HEK293T (cell line): ENCODE data around the gene CACNA1E.

Source experiments
- CTCF ChIA-PET: fragments of 350-600 bp; formaldehyde crosslinking; extraction: SDS; loops from one replicate; lab custom pipeline; 2021; ENCODE audit warnings: antibody characterized with exemption, inconsistent platforms; lab: Yijun Ruan, JAX
- POLR2A ChIA-PET: fragments of 350-600 bp; formaldehyde crosslinking; extraction: SDS; loops from one replicate; lab custom pipeline; 2020; ENCODE audit warnings: antibody characterized with exemption, inconsistent platforms; lab: Yijun Ruan, JAX
- DNase-seq: peaks from one replicate; pipeline ENCODE4 v3.0.0; 2012; ENCODE audit warnings: mixed read lengths; ENCODE audit errors: extremely low spot score
- ARNT ChIP-seq: fragments of 450-650 bp; IDR thresholded peaks from 2 replicates; pipeline ENCODE4 v1.6.1; 2017; ENCODE audit warnings: mild to moderate bottlenecking
- BHLHE40 ChIP-seq: fragments of 450-650 bp; IDR thresholded peaks from 2 replicates; pipeline ENCODE4 v1.6.1; 2016; ENCODE audit warnings: mild to moderate bottlenecking, moderate library complexity, borderline replicate concordance
- CTBP1 ChIP-seq: fragments of 450-650 bp; IDR thresholded peaks from 2 replicates; pipeline ENCODE4 v1.6.1; 2016; ENCODE audit warnings: borderline replicate concordance
- ELF4 ChIP-seq: fragments of 450-650 bp; IDR thresholded peaks from 2 replicates; pipeline ENCODE4 v1.6.1; 2017; ENCODE audit warnings: antibody characterized with exemption
- FOXA1 ChIP-seq: fragments of 450-650 bp; IDR thresholded peaks from 2 replicates; pipeline ENCODE4 v1.6.1; 2016; ENCODE audit warnings: mild to moderate bottlenecking
- FOXK2 ChIP-seq: fragments of 450-650 bp; IDR thresholded peaks from 2 replicates; pipeline ENCODE4 v1.6.1; 2016; ENCODE audit warnings: mild to moderate bottlenecking
- FOXM1 ChIP-seq: fragments of 450-650 bp; IDR thresholded peaks from 2 replicates; pipeline ENCODE4 v1.6.1; 2017; ENCODE audit warnings: mild to moderate bottlenecking, borderline replicate concordance
- HDGF ChIP-seq: fragments of 450-650 bp; IDR thresholded peaks from 2 replicates; pipeline ENCODE4 v1.6.1; 2017; ENCODE audit warnings: antibody characterized with exemption, borderline replicate concordance
- L3MBTL2 ChIP-seq: fragments of 450-650 bp; conservative IDR thresholded peaks from 2 replicates; pipeline ENCODE4 v1.6.1; 2016; ENCODE audit warnings: mild to moderate bottlenecking
- LEF1 ChIP-seq: fragments of 450-650 bp; IDR thresholded peaks from 2 replicates; pipeline ENCODE4 v1.6.1; 2017; ENCODE audit warnings: mild to moderate bottlenecking, borderline replicate concordance
- NFRKB ChIP-seq: fragments of 450-650 bp; IDR thresholded peaks from 2 replicates; pipeline ENCODE4 v1.6.1; 2016; ENCODE audit warnings: mild to moderate bottlenecking, moderate library complexity
- SP1 ChIP-seq: fragments of 450-650 bp; IDR thresholded peaks from 2 replicates; pipeline ENCODE4 v1.6.1; 2017
- SUZ12 ChIP-seq: fragments of 450-650 bp; IDR thresholded peaks from 2 replicates; pipeline ENCODE4 v1.6.1; 2016; ENCODE audit warnings: mild to moderate bottlenecking
- TARDBP ChIP-seq: fragments of 450-650 bp; IDR thresholded peaks from 2 replicates; pipeline ENCODE4 v1.6.1; 2016
- ZNF384 ChIP-seq: fragments of 450-650 bp; IDR thresholded peaks from 2 replicates; pipeline ENCODE4 v1.6.1; 2016
- TF ChIP-seq, protein P1 (sequence below): fragments of 450-650 bp; IDR thresholded peaks from 2 replicates; pipeline ENCODE4 v1.6.1; 2016

The CACNA1E gene

DNA sequence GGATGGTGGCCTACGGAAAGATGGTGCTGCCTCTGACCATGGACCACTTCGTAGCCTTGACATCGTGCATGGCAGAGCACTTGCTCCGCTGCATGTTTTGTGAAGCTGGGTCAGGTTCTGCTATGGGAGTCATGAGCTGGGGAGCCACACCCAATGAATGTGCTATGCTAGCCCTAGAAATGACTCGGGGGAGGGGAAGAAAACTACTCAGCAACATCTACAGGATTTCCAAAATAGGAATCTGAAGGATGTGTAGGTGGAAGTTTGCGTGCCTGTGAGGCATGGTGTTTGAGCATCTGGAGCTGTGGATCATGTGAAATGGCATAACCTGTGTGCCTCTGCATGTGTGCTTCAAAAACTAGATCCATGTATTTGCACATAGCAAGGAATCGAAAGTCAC lies 247.3 kb downstream of the CACNA1E start:
- DNase-seq = no peak
- ChIA-PET CTCF (no interaction called here), POLR2A (no interaction called here)
- TF ChIP-seq, protein P1, sequence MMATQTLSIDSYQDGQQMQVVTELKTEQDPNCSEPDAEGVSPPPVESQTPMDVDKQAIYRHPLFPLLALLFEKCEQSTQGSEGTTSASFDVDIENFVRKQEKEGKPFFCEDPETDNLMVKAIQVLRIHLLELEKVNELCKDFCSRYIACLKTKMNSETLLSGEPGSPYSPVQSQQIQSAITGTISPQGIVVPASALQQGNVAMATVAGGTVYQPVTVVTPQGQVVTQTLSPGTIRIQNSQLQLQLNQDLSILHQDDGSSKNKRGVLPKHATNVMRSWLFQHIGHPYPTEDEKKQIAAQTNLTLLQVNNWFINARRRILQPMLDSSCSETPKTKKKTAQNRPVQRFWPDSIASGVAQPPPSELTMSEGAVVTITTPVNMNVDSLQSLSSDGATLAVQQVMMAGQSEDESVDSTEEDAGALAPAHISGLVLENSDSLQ = no peak
- TF ChIP-seq ZNF384 (no peak), NFRKB (no peak), ARNT (no peak), L3MBTL2 (no peak), FOXM1 (no peak), TARDBP (no peak), HDGF (no peak), LEF1 (no peak), ELF4 (no peak)

DNA sequence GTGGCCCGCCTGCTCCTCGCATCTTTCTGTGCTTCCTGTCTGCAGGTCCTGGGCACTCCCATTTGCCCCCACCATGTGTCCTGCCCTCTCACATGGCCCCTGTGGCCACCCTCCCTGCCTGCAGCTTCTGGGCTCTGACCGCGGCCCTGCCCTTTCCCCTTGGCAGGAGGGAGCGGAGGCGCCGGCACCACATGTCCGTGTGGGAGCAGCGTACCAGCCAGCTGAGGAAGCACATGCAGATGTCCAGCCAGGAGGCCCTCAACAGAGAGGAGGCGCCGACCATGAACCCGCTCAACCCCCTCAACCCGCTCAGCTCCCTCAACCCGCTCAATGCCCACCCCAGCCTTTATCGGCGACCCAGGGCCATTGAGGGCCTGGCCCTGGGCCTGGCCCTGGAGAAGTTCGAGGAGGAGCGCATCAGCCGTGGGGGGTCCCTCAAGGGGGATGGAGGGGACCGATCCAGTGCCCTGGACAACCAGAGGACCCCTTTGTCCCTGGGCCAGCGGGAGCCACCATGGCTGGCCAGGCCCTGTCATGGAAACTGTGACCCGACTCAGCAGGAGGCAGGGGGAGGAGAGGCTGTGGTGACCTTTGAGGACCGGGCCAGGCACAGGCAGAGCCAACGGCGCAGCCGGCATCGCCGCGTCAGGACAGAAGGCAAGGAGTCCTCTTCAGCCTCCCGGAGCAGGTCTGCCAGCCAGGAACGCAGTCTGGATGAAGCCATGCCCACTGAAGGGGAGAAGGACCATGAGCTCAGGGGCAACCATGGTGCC lies 249.1 kb downstream of the CACNA1E start:
- no peak for DNase-seq
- TF ChIP-seq L3MBTL2 = no peak
- CTCF ChIA-PET = no interaction called here
- POLR2A ChIA-PET = no interaction called here

DNA sequence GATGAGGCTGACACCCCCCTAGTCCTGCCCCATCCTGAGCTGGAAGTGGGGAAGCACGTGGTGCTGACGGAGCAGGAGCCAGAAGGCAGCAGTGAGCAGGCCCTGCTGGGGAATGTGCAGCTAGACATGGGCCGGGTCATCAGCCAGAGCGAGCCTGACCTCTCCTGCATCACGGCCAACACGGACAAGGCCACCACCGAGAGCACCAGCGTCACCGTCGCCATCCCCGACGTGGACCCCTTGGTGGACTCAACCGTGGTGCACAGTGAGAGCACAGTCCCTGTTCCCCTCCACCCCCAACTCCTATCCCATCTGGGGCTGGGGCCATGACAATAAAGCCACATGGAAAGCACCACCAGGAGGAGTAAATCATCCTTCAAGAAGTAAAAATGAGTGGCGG lies 250.2 kb downstream of the CACNA1E start:
- TF ChIP-seq SUZ12 (no peak), HDGF (no peak), ARNT (no peak), CTBP1 (no peak), NFRKB (no peak), BHLHE40 (no peak), FOXM1 (no peak), ZNF384 (no peak), FOXA1 (no peak), SP1 (no peak), FOXK2 (no peak)
- no peak for DNase-seq
- CTCF ChIA-PET = no interaction called here
- POLR2A ChIA-PET = no interaction called here

DNA sequence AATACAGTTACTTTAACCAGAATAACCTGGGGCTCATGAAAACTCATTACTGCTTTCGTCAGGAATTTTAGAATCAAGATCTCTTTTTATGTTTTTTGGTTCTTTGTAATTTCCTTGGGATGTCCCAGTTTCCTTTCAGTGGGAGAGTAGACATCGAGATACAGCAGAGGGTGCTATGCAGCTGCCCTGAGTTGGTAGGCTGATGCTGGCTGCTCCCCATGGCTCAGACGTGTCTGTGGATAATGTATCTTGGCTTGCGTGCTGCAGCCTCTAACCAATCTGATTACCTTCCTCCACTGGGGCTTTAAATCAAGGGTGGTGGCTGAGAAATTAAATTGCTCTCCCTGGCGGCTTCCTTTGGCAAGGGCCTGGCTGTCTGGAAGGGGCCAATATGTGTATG lies 253.7 kb downstream of the CACNA1E start:
- POLR2A ChIA-PET = no interaction called here
- TF ChIP-seq LEF1 (no peak), SP1 (no peak)
- no peak for DNase-seq
- CTCF ChIA-PET = no interaction called here

DNA sequence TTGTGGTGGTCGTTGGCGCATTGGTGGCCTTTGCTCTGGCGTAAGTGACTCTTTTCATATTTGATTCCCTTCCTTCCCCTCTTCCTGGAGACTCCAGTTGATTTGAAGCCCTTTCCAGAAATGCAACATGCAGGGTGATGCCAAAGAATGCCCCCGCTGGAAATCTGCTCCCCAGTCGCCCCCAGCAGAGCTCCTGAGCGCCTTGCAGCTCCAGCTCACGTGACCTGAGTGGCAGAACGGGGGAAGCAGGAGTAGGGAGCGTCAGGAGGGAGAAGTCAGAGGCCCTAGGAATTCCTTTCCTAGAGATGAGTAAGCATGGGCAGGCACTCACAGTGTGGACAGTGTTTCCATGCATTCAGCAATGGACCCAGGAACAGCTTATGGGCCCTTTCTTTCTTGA lies 255.9 kb downstream of the CACNA1E start:
- no peak for DNase-seq
- POLR2A ChIA-PET = no interaction called here
- TF ChIP-seq FOXA1 = no peak
- no peak for TF ChIP-seq LEF1
- CTCF ChIA-PET = interaction anchor here (0.6 kb wide), 1 partner anchor 12 kb away, joined by 3 read pairs; no protein-coding TSS in a partner anchor

DNA sequence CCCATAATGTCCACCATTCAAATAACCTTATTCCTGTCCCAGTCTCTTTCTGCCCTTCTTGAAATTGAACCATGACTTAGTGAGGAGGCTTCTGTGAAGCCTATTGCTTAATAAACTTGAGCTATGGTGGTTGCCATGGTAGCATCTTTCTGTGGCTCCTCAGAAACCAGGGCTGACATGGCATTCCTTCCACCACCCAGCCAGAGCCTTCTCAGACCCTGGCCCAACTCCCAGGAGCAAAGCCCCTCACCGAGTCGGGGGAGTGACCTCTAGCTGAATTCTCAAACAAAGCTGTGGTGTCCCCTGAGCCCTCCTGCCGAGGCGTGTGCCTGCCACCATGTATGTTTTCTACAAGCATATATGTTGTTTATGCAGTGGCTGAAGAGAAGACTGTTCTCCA lies 259.1 kb downstream of the CACNA1E start:
- DNase-seq = no peak
- CTCF ChIA-PET = no interaction called here
- TF ChIP-seq SUZ12 = no peak
- no peak for TF ChIP-seq TARDBP
- no peak for TF ChIP-seq FOXA1
- POLR2A ChIA-PET = no interaction called here

DNA sequence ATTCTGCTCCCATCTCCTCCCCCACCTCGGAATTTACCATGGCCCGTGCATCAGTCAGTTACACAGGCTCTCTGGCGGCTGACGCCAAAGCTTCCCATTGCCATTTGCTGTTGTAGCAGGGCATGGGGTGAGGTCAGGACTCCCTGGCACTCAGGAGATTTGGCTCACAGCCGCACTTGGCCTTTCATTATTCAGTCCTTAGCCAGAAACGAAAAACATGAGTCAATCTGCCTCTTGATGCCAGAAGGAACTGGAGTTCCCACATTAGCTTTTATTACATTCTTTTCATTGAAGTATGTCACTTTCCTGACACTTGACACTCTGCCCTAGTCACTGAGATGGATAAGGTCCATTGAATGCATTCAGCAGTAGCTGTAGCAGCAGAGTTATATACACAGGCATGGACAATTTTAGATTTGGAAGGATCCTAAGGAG lies 260.6 kb downstream of the CACNA1E start:
- CTCF ChIA-PET = no interaction called here
- POLR2A ChIA-PET = no interaction called here
- no peak for DNase-seq
- TF ChIP-seq CTBP1 (no peak), NFRKB (no peak), L3MBTL2 (no peak), ELF4 (no peak), SP1 (no peak), SUZ12 (no peak), ARNT (no peak), FOXK2 (no peak), FOXA1 (no peak), TARDBP (no peak), HDGF (no peak), LEF1 (no peak), BHLHE40 (no peak), FOXM1 (no peak), ZNF384 (no peak)
- TF ChIP-seq, protein P1 = no peak

DNA sequence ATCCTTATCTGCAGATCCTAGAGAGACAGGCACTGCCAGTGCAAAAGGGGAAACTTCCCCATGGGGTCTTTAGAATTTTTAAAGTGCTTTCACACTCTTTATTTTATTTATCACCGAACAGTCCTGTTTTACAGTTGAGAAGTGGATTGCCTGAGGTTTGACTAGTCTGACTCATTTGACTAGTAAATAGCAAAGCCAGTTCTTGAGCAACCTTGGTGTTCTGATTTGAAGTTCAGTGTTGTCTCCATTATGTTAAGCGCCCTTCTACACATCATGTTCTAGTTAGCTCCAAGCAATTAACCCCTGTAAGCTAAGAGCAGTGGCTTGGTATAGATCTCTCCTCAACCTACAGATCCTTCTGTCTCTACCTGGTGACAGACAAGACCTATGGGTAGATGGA lies 262.9 kb downstream of the CACNA1E start:
- ChIA-PET POLR2A (interaction anchor here (0.6 kb wide), 1 partner anchor 320 kb away, joined by 3 read pairs; no protein-coding TSS in a partner anchor), CTCF (no interaction called here)
- DNase-seq = no peak
- TF ChIP-seq CTBP1 (no peak), L3MBTL2 (no peak), NFRKB (no peak), FOXA1 (no peak), SP1 (no peak), TARDBP (no peak), FOXK2 (no peak), SUZ12 (no peak), HDGF (no peak), ZNF384 (no peak), ELF4 (no peak), FOXM1 (no peak), BHLHE40 (no peak)
- TF ChIP-seq, protein P1 = no peak
